SK-N-SH (cell line): ENCODE data around the gene MAGEA10. TPM values are rescaled to one million over a fixed set of nuclear protein-coding genes. Genes with fewer than 3 reads are reported as not detected.

Experiments
- CTCF ChIA-PET: fragments of 300-600, 350-600 bp; formaldehyde crosslinking; extraction: SDS; loops from one replicate; lab custom pipeline; 2021; lab: Yijun Ruan, JAX
- POLR2A ChIA-PET: fragments of 350-600 bp; sonication (Branson Sonifier 250); formaldehyde crosslinking; extraction: SDS; loops from one replicate; lab custom pipeline; 2020; ENCODE audit warnings: antibody characterized with exemption, inconsistent platforms; lab: Yijun Ruan, JAX
- DNase-seq: peaks from one replicate; pipeline ENCODE4 v3.0.0; 2012
- H2AFZ ChIP-seq: fragments of 200-600 bp; sonication (generic); 2 replicates; pipeline ENCODE4 v1.8.1; 2016; ENCODE audit warnings: antibody characterized with exemption, mild to moderate bottlenecking, low read depth
- H3F3A ChIP-seq: fragments of 200-600 bp; sonication (generic); replicated peaks from 2 replicates; pipeline ENCODE3; 2016; ENCODE audit warnings: antibody characterized with exemption, mild to moderate bottlenecking; ENCODE audit not compliant: insufficient read depth
- H3K27ac ChIP-seq, 2 experiments: fragments of 200-500 bp in 1 of 2; fragments of 200-600 bp in 1 of 2; sonication (Bioruptor generic) in 1 of 2; sonication (generic), shearing (Covaris generic) in 1 of 2; 2 replicates each; pipeline versions ENCODE4 v1.5.1 to v1.6.1; 2014 to 2016; ENCODE audit warnings: low read depth in 2 of 2, inconsistent platforms in 1 of 2, low read length in 1 of 2, mild to moderate bottlenecking in 1 of 2, mixed read lengths in 1 of 2
- H3K27me3 ChIP-seq: fragments of 200-600 bp; sonication (generic), shearing (Covaris generic); 2 replicates; pipeline ENCODE4 v1.6.1; 2016; ENCODE audit warnings: mixed run types; ENCODE audit not compliant: insufficient read depth
- H3K36me3 ChIP-seq, 2 experiments: fragments of 200-500 bp in 1 of 2; fragments of 200-600 bp in 1 of 2; sonication (Bioruptor generic) in 1 of 2; sonication (generic) in 1 of 2; replicated peaks in 1 of 2; 2 replicates each; pipeline versions ENCODE3 to v1.5.1; 2014 to 2016; ENCODE audit warnings: low read length in 1 of 2, mild to moderate bottlenecking in 1 of 2; ENCODE audit not compliant: insufficient read depth in 2 of 2, control insufficient read depth in 1 of 2
- H3K4me1 ChIP-seq, 2 experiments: fragments of 200-500 bp in 1 of 2; fragments of 200-600 bp in 1 of 2; sonication (Bioruptor generic) in 1 of 2; sonication (generic), shearing (Covaris generic) in 1 of 2; 2 replicates each; pipeline versions ENCODE4 v1.5.1 to v1.6.1; 2014 to 2016; ENCODE audit warnings: low read depth in 1 of 2, low read length in 1 of 2, mixed run types in 1 of 2; ENCODE audit not compliant: insufficient read depth in 2 of 2, control insufficient read depth in 1 of 2
- H3K4me2 ChIP-seq: fragments of 200-600 bp; sonication (generic), shearing (Covaris generic); 2 replicates; pipeline ENCODE4 v1.6.1; 2017; ENCODE audit warnings: mixed run types
- H3K4me3 ChIP-seq, 2 experiments: fragments of 200-500 bp in 1 of 2; fragments of 200-600 bp in 1 of 2; sonication (Bioruptor generic) in 1 of 2; sonication (generic), shearing (Covaris generic) in 1 of 2; 2 replicates each; pipeline versions ENCODE4 v1.5.1 to v1.8.1; 2014 to 2016; ENCODE audit warnings: low read depth in 2 of 2, inconsistent platforms in 1 of 2, low read length in 1 of 2, mild to moderate bottlenecking in 1 of 2, mixed read lengths in 1 of 2, moderate library complexity in 1 of 2
- H3K79me2 ChIP-seq: fragments of 200-600 bp; sonication (generic); 2 replicates; pipeline ENCODE4 v1.8.1; 2017; ENCODE audit warnings: mild to moderate bottlenecking; ENCODE audit not compliant: insufficient read depth
- H3K9ac ChIP-seq: fragments of 200-600 bp; sonication (generic); 2 replicates; pipeline ENCODE4 v1.6.1; 2017; ENCODE audit warnings: mixed run types
- H3K9me2 ChIP-seq: fragments of 200-600 bp; sonication (generic); 2 replicates; pipeline ENCODE4 v1.6.1; 2017; ENCODE audit warnings: mixed run types
- H3K9me3 ChIP-seq: fragments of 200-600 bp; sonication (generic); 2 replicates; pipeline ENCODE4 v1.6.1; 2017; ENCODE audit warnings: mixed run types, mild to moderate bottlenecking, moderate library complexity
- H4K20me1 ChIP-seq: fragments of 200-600 bp; sonication (generic); 2 replicates; pipeline ENCODE4 v1.6.1; 2017; ENCODE audit warnings: mild to moderate bottlenecking, mixed run types; ENCODE audit not compliant: insufficient read depth
- ELF1 ChIP-seq: IDR thresholded peaks from 2 replicates; pipeline ENCODE4 v1.4.0; 2012
- EZH2phosphoT487 ChIP-seq: fragments of 200-600 bp; sonication (generic); IDR thresholded peaks from 2 replicates; pipeline ENCODE4 v1.6.1; 2017; ENCODE audit warnings: low read depth, mixed run types, mild to moderate bottlenecking, antibody characterized with exemption, moderate library complexity, borderline replicate concordance
- FOXJ3 ChIP-seq: sonication (generic); formaldehyde crosslinking; IDR thresholded peaks from 2 replicates; pipeline ENCODE4 v1.5.1; 2020; ENCODE audit warnings: mild to moderate bottlenecking, missing genetic modification reagents
- FOXM1 ChIP-seq: IDR thresholded peaks from 2 replicates; pipeline ENCODE4 v1.4.0; 2012; ENCODE audit warnings: low read depth, mild to moderate bottlenecking
- IRF3 ChIP-seq: fragments of 150-350 bp; IDR thresholded peaks from 2 replicates; pipeline ENCODE4 v1.6.1; 2016; ENCODE audit warnings: mild to moderate bottlenecking, low read depth, low read length
- JUND ChIP-seq: IDR thresholded peaks from 2 replicates; pipeline ENCODE4 v1.4.0; 2012
- MEF2A ChIP-seq: IDR thresholded peaks from 2 replicates; pipeline ENCODE4 v1.4.0; 2012; ENCODE audit warnings: low read depth, borderline replicate concordance
- MXI1 ChIP-seq: IDR thresholded peaks from 2 replicates; pipeline ENCODE4 v1.6.1; 2012; ENCODE audit warnings: mild to moderate bottlenecking, low read depth, low read length, improper control_type of control experiment
- NFIC ChIP-seq: IDR thresholded peaks from 2 replicates; pipeline ENCODE4 v1.4.0; 2012; ENCODE audit warnings: borderline replicate concordance
- NRF1 ChIP-seq: IDR thresholded peaks from 2 replicates; pipeline ENCODE4 v1.6.1; 2012; ENCODE audit warnings: low read depth, mild to moderate bottlenecking, low read length
- REST ChIP-seq: IDR thresholded peaks from 2 replicates; pipeline ENCODE4 v1.6.1; 2012; ENCODE audit warnings: mild to moderate bottlenecking, low read depth, low read length, moderate library complexity
- SIN3A ChIP-seq: IDR thresholded peaks from 2 replicates; pipeline ENCODE4 v1.6.1; 2012; ENCODE audit warnings: low read depth, mild to moderate bottlenecking, low read length, moderate library complexity, borderline replicate concordance
- TAF1 ChIP-seq: IDR thresholded peaks from 2 replicates; pipeline ENCODE4 v1.6.1; 2012; ENCODE audit warnings: low read depth, mild to moderate bottlenecking, low read length, moderate library complexity, borderline replicate concordance
- TCF12 ChIP-seq: IDR thresholded peaks from 2 replicates; pipeline ENCODE4 v1.4.0; 2012
- TEAD4 ChIP-seq: IDR thresholded peaks from 2 replicates; pipeline ENCODE4 v1.4.0; 2012; ENCODE audit warnings: mild to moderate bottlenecking, borderline replicate concordance; ENCODE audit not compliant: insufficient read depth
- USF1 ChIP-seq: IDR thresholded peaks from 2 replicates; pipeline ENCODE4 v1.4.0; 2012; ENCODE audit warnings: low read depth, borderline replicate concordance
- ZBTB33 ChIP-seq: IDR thresholded peaks from 2 replicates; pipeline ENCODE4 v1.4.0; 2012; ENCODE audit warnings: low read depth, borderline replicate concordance
- WGBS: methylation state at CpG from one replicate; pipeline ENCODE4 v1.1.6; 2017; ENCODE audit warnings: low lambda C conversion rate; 5-methylcytosine and 5-hydroxymethylcytosine counted together
- polyA plus RNA-seq, 3 experiments: library from polyadenylated mRNA; depleted of rRNA; stranded (reverse); fragments of >200 nt; gene quantifications; 2 replicates each; pipeline ENCODE4 v1.2.3, GENCODE V29; 2012

MAGEA10 gene
- polyA plus RNA-seq, 1 of the 3 experiments (the other 2 are of a cell fraction): 49.8 TPM

GRCh38 chrX:152157042-152157441, 18.7 kb upstream of the MAGEA10 start:
- Histone ChIP-seq H3K4me2 (no peak overlapping the region), H3K9me3 (no peaks in the 10 kb centered on the region), H3K4me3 (no peak overlapping the region), H3K9me2 (no peaks in the 10 kb centered on the region), H2AFZ (no peak overlapping the region), H3K27ac (no peak overlapping the region), H3K79me2 (no peaks in the 10 kb centered on the region)
- WGBS: 26% methylated on average over 2 of the region's 2 CpGs
- CTCF ChIA-PET: no interaction called here
- DNase-seq: no peak
- POLR2A ChIA-PET: no interaction called here
- TF ChIP-seq ZBTB33 (no peak), MEF2A (no peak), NRF1 (no peak), REST (no peak), FOXJ3 (CRISPR knock-in tag) (no peak), FOXM1 (no peak), TEAD4 (no peak), IRF3 (no peak), NFIC (no peak), JUND (no peak), TAF1 (no peak), MXI1 (no peak), SIN3A (no peak), TCF12 (no peak), ELF1 (no peak), EZH2phosphoT487 (no peak), USF1 (no peak)
- TF ChIP-seq, all 33 proteins: peak for 0
- Histone ChIP-seq H4K20me1 (no peaks in the 10 kb centered on the region), H3F3A (no peaks in the 10 kb centered on the region), H3K27me3 (no peaks in the 10 kb centered on the region), H3K4me1 (no peaks in the 10 kb centered on the region), H3K9ac (no peak overlapping the region), H3K36me3 (no peaks in the 10 kb centered on the region)
